Activated naive CD8-positive, alpha-beta T cell treated with anti-CD3 and anti-CD28 coated beads for 36 hours (primary cell): Measurements from ENCODE around the gene ADSS1. TPM values are rescaled to one million over a fixed set of nuclear protein-coding genes. Genes with fewer than 3 reads are reported as not detected.

Source experiments
- DNase-seq: peaks from one replicate; pipeline ENCODE4 v3.0.0; 2021
- H3K27ac Mint-ChIP-seq: one replicate; pipeline ENCODE4 v1.8.0; 2022; ENCODE audit warnings: mild to moderate bottlenecking, moderate library complexity, mixed read lengths
- H3K27me3 Mint-ChIP-seq: one replicate; pipeline ENCODE4 v1.8.0; 2022; ENCODE audit warnings: mild to moderate bottlenecking, mixed read lengths
- H3K36me3 Mint-ChIP-seq: one replicate; pipeline ENCODE4 v1.8.0; 2021; ENCODE audit warnings: mild to moderate bottlenecking, mixed read lengths
- H3K4me1 Mint-ChIP-seq: one replicate; pipeline ENCODE4 v1.8.0; 2021; ENCODE audit warnings: mixed read lengths
- H3K4me3 Mint-ChIP-seq: one replicate; pipeline ENCODE4 v1.8.0; 2022; ENCODE audit warnings: mild to moderate bottlenecking, moderate library complexity, mixed read lengths
- H3K9me3 Mint-ChIP-seq: one replicate; pipeline ENCODE4 v1.8.0; 2022; ENCODE audit warnings: mixed read lengths
- total RNA-seq, 2 experiments: library from RNA; stranded (reverse); gene quantifications; one replicate each; pipeline ENCODE4 v1.2.3, GENCODE V29; 2021

Gene ADSS1
- total RNA-seq, 2 experiments from 2014 or later: 0.87 to 1.7 TPM

DNA sequence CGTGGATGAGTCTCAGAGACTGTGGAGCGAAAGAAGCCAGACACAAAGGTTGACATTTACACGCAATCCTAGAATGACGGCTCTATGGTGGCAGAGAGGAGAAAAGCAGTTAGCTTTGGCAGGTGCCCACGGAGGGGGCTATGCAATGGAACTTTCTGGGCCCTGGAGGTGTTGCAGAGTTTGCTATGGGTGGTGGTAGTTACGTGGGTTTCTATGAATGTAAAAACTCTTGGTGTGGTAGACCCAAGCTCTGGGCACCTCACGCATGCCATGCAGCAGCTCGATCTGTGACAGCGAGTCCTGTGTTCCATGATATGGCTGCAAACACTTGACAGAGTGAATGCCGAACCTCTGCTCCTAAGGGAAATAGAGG is 39.6 kb upstream of the ADSS1 start:
- Mint-ChIP-seq H3K27ac (no peak overlapping the region), H3K36me3 (no peaks in the 10 kb centered on the region), H3K9me3 (no peaks in the 10 kb centered on the region), H3K4me3 (no peak overlapping the region), H3K4me1 (peaks cover 24% of the 10 kb centered on the region), H3K27me3 (no peaks in the 10 kb centered on the region)
- no peak for DNase-seq

DNA sequence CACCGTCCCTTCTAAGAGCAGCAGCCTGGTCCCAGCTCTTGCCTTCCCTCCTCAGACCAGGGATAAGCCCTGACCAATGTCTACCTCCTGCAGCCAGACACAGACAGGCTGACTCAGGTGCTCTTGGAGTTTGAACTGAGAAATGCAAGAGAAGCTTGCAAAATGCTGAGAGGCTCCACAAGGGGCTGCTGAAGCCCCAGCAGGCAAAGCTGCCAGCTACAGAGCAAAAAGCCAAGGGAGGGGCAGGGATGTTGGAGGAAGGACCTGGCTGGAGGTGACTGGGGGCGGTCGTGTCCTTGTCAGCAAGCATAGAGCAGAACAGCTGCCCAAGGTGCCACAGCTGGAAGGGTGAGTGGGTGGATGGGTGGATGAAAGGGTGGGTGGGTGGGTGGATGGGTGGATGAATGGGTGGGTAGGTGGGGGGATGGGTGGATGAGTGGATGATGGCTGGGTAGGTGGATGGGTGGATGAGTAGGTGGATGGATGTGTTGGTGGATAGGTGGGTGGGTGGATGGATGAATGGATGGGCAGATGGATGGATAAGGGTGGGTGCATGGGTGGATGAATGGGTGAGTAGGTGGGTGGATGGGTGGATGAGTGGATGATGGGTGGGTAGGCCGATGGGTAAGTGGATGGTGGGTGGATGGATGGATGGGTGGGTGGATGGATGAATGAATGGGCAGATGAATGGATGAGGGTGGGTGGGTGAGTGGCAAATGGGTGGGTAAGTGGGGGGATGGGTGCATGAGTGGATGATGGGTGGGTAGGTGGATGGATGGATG is 38.6 kb upstream of the ADSS1 start:
- no peaks in the 10 kb centered on the region for H3K36me3 Mint-ChIP-seq
- H3K27me3 Mint-ChIP-seq: no peaks in the 10 kb centered on the region
- DNase-seq: no peak
- peaks cover 24% of the 10 kb centered on the region for H3K4me1 Mint-ChIP-seq
- no peak overlapping the region for H3K27ac Mint-ChIP-seq
- no peak overlapping the region for H3K4me3 Mint-ChIP-seq
- no peaks in the 10 kb centered on the region for H3K9me3 Mint-ChIP-seq

DNA sequence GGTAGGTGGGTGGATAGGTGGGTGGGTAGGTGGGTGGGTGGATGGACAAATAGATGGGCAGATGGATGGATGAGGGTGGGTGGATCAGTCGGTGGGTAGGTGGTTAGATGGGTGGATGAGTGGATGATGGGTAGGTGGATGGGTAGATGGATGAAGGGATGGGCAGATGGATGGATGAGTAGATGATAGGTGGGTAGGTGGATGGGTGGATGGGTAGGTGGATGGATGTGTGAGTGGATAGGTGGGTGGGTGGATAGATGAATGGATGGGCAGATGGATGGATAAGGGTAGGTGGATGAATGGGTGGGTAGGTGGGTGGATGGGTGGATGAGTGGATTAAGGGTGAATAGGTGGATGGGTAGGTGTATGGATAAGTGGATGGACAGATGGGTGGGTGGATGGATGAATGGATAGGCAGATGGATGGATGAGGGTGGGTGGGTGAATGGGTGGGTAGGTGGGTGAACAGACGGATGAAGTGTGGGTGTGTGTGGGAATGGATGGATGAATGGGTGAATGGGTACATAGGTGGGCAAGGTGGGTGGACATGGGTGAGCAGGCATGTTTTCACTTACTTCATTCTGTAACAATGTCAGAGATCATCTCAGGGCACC is 37.9 kb upstream of the ADSS1 start:
- peaks cover 25% of the 10 kb centered on the region for H3K4me1 Mint-ChIP-seq
- H3K4me3 Mint-ChIP-seq: no peak overlapping the region
- peak overlapping the region; percentile 35 for H3K27ac Mint-ChIP-seq
- no peaks in the 10 kb centered on the region for H3K27me3 Mint-ChIP-seq
- no peaks in the 10 kb centered on the region for H3K9me3 Mint-ChIP-seq
- DNase-seq: no peak
- H3K36me3 Mint-ChIP-seq: no peaks in the 10 kb centered on the region

DNA sequence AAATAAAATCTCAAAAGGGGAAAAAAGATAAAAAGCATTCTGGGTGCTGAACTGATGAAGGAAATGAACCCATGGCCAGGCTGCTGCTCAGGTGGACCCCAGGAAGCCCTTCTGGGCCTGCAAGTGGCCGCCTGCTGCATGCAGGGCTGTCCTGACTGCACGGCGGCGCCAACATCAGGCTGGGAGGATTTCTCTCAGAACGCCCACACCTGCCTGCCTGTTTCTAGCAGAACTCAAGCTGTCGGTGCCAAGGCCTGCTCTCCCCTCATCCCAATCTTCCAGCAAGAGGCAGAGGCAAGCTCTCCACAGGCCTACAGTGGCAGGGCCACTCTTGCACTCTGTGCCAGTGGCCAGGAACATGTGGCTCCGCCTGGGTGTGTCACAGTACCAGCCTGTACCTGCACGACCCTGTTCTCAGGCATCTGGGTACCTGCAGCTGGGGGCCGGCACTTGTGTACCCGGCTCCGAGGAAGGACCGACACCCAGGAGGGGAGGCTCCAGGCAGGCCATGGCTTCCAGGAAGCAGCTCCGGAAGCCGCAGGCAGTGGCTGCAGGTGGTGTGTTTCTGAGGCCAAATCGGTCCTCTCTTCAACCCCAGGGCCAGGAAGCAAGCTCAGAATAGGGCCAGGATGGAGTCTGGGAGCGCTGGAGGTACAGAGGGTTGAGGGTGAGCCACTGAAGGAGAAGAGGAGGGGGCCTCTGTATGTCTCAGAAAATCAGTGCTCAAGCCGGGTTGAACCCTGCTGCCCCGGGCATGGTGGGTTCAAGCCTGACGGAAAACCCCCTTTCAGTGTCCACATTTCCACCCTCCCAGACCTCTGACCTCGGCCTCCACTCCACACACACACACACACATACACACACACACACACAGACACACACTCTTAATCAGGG is 37.2 kb upstream of the ADSS1 start:
- DNase-seq: no peak
- no peaks in the 10 kb centered on the region for H3K27me3 Mint-ChIP-seq
- H3K9me3 Mint-ChIP-seq: no peaks in the 10 kb centered on the region
- no peaks in the 10 kb centered on the region for H3K36me3 Mint-ChIP-seq
- peak overlapping the region; percentile 63 for H3K27ac Mint-ChIP-seq
- no peak overlapping the region for H3K4me3 Mint-ChIP-seq
- H3K4me1 Mint-ChIP-seq: peaks cover 29% of the 10 kb centered on the region

DNA sequence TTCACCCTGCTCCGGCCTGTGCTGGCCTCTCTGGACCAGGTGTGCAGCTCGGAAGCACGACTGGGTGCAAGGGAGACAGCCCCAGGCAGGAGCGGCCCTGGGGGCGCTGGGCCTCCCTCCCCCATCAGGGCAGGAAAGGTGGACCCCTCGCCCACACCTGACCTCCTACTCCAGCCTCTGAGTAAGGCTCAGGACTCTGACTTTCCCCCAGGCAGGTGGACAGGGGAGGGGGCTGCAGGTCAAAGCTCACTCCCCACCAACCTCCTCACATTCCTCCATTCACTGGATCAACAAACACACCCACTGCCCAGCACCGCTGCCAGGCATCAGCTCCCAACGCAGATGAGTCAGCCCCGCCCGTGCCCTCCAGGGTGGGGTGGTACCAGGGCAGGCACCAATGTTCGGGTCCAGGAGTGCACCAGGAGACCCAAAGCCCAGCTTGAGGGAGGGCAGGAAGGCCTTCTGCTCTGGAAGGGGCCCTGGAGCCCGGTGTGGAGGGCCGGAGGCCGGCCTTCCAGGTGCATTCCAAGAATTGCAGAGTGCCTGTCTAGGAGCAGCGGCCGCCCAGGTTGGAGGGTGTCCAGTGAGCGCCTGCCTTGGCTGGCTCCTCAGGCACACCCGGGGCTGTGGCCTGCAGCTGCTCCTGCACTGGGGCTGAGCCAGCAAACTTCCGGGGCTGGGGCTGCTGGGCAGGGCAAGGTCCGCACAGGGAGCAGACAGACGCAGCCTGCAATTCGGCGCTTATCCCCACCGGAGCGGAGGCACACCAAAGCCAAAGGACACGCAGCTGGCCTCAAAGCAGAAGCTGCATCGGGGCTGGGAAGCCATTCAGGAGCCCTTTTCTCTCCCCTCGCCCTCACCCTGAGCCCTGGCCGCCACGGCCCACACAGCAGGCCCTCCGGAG is 36.2 kb upstream of the ADSS1 start:
- no peaks in the 10 kb centered on the region for H3K27me3 Mint-ChIP-seq
- no peaks in the 10 kb centered on the region for H3K9me3 Mint-ChIP-seq
- peaks cover 29% of the 10 kb centered on the region for H3K4me1 Mint-ChIP-seq
- H3K27ac Mint-ChIP-seq: peak overlapping the region; percentile 63
- H3K4me3 Mint-ChIP-seq: no peak overlapping the region
- no peak for DNase-seq
- no peaks in the 10 kb centered on the region for H3K36me3 Mint-ChIP-seq

DNA sequence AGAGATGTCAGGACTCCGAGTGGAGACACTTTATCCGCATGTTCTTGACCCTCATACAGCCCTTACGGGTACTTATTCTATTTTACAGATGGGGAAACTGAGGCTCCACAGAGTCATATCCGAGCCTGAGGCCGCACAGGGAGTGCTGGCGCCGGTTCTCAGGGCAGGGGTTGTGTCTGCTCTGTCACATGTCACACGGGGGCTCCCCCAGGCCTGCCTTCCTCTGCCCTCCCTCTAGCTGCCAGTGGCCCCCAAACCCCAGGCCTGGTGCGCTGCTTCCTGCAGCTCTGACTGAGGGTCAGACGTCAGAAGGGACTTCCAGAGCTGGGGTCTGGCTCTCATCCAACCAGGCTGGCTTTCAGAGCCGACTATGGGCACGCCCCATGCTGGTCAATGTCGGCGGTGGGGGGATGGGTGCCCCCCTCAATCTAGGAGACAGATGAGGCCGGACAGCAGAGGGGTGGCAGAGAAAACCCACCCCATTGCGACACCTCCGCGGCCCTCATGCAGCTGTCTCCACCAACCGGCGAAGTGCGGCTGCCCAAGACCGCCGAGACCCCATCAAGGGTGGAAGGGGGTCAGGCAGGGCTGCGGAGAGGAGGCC is 35.4 kb upstream of the ADSS1 start:
- Mint-ChIP-seq H3K27me3 (no peaks in the 10 kb centered on the region), H3K36me3 (no peaks in the 10 kb centered on the region), H3K27ac (no peak overlapping the region), H3K4me1 (peaks cover 31% of the 10 kb centered on the region), H3K9me3 (no peaks in the 10 kb centered on the region), H3K4me3 (peak overlapping the region; percentile 56)
- DNase-seq: peak; percentile 49

DNA sequence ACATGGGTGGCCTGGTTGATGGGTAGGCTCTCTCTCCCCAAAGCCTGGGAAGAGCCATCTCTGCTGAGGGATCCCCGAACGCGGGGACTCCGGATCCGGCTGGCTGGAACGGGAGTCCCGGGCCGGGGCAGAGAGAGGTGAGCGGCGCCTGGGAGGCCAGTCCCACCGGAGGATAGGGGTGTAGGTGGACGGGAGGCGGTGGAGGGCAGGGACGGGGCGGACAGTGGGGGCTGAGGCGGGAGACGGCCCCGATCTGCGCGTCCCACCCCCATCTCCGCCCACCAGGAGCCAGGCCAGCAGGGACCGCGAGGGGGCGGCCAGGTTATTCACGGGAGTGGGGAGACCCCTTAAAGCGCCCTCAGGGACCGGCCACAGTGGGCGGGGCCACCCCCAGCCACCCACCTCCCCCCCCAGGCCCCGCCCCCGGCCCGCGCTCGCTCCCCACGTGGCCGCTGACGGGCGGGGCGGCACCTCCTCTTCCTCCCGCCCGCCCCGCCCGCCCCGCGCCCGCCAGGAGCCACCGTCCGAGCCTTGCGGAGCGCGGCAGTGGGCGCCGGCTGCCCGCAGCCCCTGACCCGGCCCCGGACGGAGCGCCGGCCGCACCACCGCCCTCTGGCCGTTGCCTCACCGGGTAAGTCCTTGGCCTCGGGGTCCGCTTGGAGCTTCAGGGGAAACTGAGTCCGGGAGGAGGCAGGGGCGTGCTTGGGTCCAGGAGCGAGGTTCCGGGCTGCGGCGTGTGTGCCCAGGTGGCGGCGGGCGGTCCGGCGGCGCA is 34.7 kb upstream of the ADSS1 start, which contains the start of gene INF2:
Gene INF2 (plus strand): TSS at position 510 of the 772 bp plus-strand sequence. CDS start 11,748 bp downstream, outside the sequence.
- Mint-ChIP-seq H3K4me3 (peak within 1 kb of the TSS; percentile 81), H3K4me1 (peaks cover 34% of the 10 kb centered on the region), H3K9me3 (no peaks in the 10 kb centered on the region), H3K27ac (peak within 1 kb of the TSS; percentile 45), H3K27me3 (no peaks in the 10 kb centered on the region), H3K36me3 (no peaks in the 10 kb centered on the region)
- peak; percentile 67 for DNase-seq

DNA sequence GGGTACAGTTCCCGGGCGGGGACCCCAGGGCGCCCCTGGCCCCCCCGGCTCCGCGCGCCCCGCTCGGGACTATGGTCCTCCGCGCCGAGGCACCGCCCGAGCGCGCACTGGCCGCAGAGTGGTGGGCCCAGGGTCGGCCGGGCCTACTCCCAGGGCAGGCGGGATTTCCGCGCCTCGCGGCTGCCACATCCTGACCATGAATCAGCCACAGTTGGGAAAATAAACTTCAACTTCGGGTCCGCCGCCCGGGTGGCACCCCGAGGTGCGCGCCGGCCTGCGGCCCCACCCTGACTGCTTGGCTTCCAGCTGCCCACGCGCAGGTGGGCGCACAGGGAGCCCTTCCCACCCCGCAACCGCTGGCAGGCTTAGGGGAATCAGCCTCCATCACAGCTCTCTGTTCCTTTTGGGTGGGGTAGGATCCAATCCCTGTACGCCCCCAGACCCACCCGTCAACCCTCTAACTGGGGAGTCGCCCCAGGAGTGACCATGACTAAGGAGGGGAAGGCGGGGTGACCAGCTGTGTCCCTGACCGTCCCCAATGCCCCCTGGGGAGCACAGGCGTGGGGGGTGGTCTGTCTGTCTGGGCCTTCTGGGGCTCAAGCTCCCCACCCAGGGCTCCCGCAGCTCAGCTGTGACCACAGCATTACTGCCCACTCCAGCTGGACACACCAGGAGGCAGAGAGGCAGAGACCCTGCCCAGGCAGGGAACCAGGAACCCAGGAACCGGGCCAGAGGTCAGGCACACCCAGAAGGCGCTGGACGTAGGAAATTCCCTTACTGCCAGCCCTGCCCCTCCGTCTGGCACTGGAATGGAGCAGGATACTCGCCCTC is 33.9 kb upstream of the ADSS1 start:
- Mint-ChIP-seq H3K4me3 (peak overlapping the region; percentile 81), H3K27ac (peak overlapping the region; percentile 72), H3K27me3 (no peaks in the 10 kb centered on the region), H3K4me1 (peaks cover 41% of the 10 kb centered on the region), H3K9me3 (no peaks in the 10 kb centered on the region), H3K36me3 (no peaks in the 10 kb centered on the region)
- DNase-seq: no peak

DNA sequence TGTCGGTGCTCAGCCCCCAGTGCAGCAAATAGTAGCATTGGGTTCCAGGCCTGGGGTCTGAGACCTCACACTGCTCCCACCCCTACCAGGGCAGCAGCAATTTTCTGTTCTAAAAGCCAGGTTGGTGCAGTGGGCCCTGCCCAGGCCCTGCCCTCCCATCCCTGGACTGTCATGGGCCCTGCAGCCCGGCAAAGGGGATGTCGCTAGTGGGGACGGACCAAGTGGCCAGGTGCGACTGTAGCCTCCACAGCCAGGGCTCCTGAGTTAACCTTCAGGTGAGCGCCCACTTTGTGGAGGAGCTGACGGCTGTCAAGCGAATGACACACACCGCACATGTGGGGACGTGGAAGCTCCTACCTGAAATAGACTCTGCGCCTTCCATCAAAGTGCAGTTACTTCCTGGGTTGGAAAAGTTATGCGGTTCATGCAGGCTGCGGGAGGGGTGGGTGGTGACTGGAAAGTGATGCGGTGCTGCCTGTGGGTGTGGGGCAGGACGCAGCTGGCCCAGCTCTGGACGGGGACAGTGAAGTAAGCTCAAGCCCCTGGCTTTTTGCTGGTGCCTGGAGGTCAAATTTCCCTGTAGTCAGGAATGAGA is 33.1 kb upstream of the ADSS1 start:
- Mint-ChIP-seq H3K9me3 (no peaks in the 10 kb centered on the region), H3K4me3 (peak overlapping the region; percentile 81), H3K27me3 (no peaks in the 10 kb centered on the region), H3K4me1 (peaks cover 44% of the 10 kb centered on the region), H3K36me3 (peaks cover 2% of the 10 kb centered on the region), H3K27ac (peak overlapping the region; percentile 72)
- no peak for DNase-seq

DNA sequence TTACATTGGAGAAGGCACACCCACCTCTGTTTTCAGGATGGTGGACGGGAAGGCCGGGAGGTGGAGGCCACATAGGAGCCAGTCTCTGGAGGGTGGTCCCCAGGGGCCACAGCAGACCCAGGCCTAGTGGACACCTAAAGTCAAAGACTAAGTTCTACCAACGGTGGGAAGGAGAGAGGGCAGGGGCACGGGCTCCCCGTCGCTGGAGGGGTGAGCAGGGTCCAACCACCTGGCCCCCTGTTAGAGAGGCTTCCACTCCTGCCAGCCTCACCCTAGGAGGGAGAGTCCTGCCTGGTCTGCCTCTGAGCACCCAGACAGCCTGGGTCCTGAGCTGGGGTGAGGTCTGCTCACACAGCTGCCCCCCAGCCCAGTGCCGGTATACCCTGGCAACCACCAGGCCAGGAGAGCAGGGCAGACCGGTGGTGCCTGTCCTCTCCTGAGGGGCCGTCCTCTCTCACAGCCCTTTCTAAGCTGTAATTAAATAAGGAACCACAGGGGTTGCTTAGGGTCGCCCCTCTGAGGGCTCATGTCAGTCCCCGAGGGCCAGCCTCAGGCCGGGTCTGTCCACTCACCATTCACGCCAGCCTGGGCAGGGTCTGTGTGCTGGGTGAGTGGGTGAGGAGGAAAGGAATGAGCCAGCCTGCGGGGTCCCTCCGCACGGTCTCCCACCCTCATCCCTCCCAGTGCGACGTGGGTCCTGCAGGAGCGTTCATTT is 32.3 kb upstream of the ADSS1 start:
- H3K4me3 Mint-ChIP-seq: peak overlapping the region; percentile 81
- no peak overlapping the region for H3K27ac Mint-ChIP-seq
- H3K4me1 Mint-ChIP-seq: peaks cover 41% of the 10 kb centered on the region
- H3K27me3 Mint-ChIP-seq: no peaks in the 10 kb centered on the region
- peaks cover 4% of the 10 kb centered on the region for H3K36me3 Mint-ChIP-seq
- no peak for DNase-seq
- H3K9me3 Mint-ChIP-seq: no peaks in the 10 kb centered on the region

DNA sequence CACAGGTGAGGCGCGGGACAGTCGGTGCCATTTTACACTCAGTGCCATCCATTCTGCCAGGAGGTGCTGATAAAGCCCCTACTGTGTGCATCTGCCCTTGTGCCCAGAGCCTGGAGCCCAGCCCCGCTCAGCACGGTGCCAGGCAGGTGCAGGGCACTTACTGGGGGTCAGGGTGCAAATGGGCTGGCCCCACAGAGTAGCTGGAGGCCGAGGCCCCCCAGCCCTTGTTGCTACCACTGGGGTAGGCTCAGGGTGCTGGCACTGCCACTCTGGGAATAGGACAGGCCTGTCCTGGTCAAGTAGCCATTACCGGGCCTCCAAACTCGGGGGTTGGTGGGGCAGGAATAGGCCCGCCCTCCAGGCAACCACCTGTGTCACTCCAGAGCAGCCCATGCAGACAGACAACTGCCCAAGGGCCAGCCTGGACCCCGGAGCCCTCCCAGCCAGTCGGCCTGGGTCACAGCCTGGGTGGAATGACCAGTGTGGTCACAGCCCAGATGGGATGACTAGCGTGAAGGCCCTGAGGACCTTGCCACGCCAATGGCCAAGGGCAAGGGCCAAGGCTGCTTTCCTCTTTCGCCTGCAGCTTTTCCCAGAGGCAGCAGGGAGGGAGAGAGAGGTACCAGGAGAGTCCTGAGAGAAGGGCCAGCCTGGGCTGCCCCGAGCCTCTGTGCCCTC is 31.6 kb upstream of the ADSS1 start:
- DNase-seq: no peak
- H3K36me3 Mint-ChIP-seq: peaks cover 4% of the 10 kb centered on the region
- H3K9me3 Mint-ChIP-seq: no peaks in the 10 kb centered on the region
- peaks cover 34% of the 10 kb centered on the region for H3K4me1 Mint-ChIP-seq
- no peak overlapping the region for H3K4me3 Mint-ChIP-seq
- no peak overlapping the region for H3K27ac Mint-ChIP-seq
- no peaks in the 10 kb centered on the region for H3K27me3 Mint-ChIP-seq

DNA sequence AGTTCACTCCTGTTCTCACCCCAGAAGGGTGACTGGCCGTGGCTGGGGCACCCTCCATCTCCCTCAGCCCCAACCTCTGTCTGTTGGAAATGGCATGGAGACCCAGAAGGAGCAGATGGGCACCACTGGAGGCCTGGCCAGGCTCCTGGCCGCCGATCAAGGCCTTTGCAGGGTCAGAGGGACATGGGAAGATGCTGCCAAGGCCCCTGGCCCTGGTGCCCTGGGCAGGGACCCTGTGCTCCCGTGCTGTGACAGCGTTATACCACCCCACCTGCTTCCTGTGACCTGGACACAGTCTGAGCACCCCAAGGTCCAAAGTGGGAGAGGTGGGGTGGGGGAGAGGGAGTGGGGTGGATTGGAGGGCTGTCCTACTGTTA is 31.1 kb upstream of the ADSS1 start:
- H3K27ac Mint-ChIP-seq: peak overlapping the region; percentile 34
- no peaks in the 10 kb centered on the region for H3K27me3 Mint-ChIP-seq
- no peaks in the 10 kb centered on the region for H3K9me3 Mint-ChIP-seq
- H3K4me3 Mint-ChIP-seq: no peak overlapping the region
- no peak for DNase-seq
- peaks cover 4% of the 10 kb centered on the region for H3K36me3 Mint-ChIP-seq
- peaks cover 31% of the 10 kb centered on the region for H3K4me1 Mint-ChIP-seq
